Measurements from ENCODE around the gene IL2RG. TPM values are rescaled to one million over a fixed set of nuclear protein-coding genes. Genes with fewer than 3 reads are reported as not detected.

Gene IL2RG
- total and polyA plus RNA-seq, 12 donors, result 0.22 to 7.0 (median 3.5) TPM

DNA sequence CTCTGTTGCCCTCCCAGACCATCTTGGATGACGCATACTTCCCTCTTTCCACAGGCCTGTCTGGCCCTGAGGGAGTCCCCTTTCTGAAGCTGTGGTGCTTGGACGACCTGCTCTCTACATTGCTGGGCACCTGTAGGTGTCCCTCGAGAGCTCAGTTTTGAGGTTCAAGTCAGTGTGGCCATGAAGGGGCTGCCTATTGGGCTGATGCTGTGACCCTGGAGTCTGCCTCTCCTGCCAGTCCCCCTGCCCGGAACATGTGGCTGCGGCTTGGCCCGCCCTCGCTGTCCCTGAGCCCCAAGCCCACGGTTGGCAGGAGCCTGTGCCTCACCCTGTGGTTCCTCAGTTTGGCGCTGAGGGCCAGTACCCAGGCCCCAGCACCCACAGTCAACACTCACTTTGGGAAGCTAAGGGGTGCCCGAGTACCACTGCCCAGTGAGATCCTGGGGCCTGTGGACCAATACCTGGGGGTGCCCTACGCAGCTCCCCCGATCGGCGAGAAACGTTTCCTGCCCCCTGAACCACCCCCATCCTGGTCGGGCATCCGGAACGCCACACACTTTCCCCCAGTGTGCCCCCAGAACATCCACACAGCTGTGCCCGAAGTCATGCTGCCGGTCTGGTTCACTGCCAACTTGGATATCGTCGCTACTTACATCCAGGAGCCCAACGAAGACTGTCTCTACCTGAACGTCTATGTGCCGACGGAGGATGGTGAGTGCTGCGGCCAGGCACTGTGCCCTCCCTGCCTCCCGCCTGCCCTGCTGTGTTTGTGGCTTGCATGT lies 36.3 kb upstream of the IL2RG start:
- WGBS, 4 donors, result 78 to 92% (median 84%) methylated on average over 8 to 28 of the region's 28 CpGs
- H3K27me3 ChIP-seq, result no peaks in the 10 kb centered on the region

GRCh38 chrX:71144651-71145050 lies 33.3 kb upstream of the IL2RG start, which contains the start of gene NLGN3:
Gene NLGN3, plus strand, starts transcription at chrX:71144841. Its CDS starts 2,909 bp downstream, at chrX:71147750.
- H3K4me1 ChIP-seq (replicated peaks in 1 of 2), result peaks cover 0 to 8% of the 10 kb centered on the region in 2 donors
- intact Hi-C loops (cut with DNase I), result no loop called here
- 7 to 48% (median 41%) methylated on average over 1 to 28 of the region's 28 CpGs for WGBS, 4 donors
- TF ChIP-seq POLR2A (IDR thresholded peaks at IDR 0.05), result no peak
- TF ChIP-seq CTCF (IDR thresholded peaks at IDR 0.05), result no peak
- H3K27me3 ChIP-seq, result no peaks in the 10 kb centered on the region
- no peaks in the 10 kb centered on the region for H3K9me3 ChIP-seq (replicated peaks in 1 of 3)
- peak within 1 kb of the TSS in 1 of 4 donors; percentile 45 for H3K4me3 ChIP-seq
- peak in 1 of 7 donors; percentile 17 for DNase-seq
- H3K36me3 ChIP-seq (replicated peaks in 1 of 2), result peaks cover 0 to 24% of the 10 kb centered on the region in 2 donors
- peak within 1 kb of the TSS in 3 of 5 donors; percentile 12 to 63 (median 26) for H3K27ac ChIP-seq

More for the DNA sequence above, 36.3 kb upstream of the IL2RG start:
- no peak for TF ChIP-seq CTCF (IDR thresholded peaks at IDR 0.05)
- TF ChIP-seq POLR2A (IDR thresholded peaks at IDR 0.05), result no peak
- Histone ChIP-seq H3K27ac (no peak overlapping the region), H3K4me1 (replicated peaks in 1 of 2) (peaks cover 0 to 8% of the 10 kb centered on the region in 2 donors), H3K9me3 (replicated peaks in 1 of 3) (no peaks in the 10 kb centered on the region), H3K4me3 (no peak overlapping the region), H3K36me3 (replicated peaks in 1 of 2) (peaks cover 0 to 2% of the 10 kb centered on the region in 2 donors)
- intact Hi-C loops (cut with DNase I), result no loop called here
- no peak for DNase-seq

DNA sequence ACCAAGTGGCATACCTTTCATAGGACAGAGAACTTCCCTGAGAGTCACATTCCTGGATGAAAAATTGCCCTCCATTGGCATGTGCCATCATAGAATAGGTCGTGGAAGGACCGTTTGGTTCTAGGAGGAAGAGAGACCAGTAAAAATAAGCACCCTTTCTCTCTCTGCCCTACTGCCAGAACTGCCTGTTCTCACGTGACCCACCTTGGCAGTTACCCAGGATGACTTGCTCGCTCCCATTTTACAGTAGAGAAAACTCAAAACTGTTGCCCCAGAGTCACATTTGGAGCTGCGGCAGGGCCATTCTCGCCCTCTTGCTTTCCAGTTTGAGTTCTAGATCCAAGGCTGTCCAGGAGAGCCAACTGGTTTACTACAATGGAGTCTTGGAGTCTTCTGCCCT lies 32.1 kb upstream of the IL2RG start:
- intact Hi-C loops (cut with DNase I), result no loop called here
- no peak for TF ChIP-seq POLR2A (IDR thresholded peaks at IDR 0.05)
- DNase-seq, result peak; percentile 59 to 80 (median 73)
- Histone ChIP-seq H3K36me3 (replicated peaks in 1 of 2) (peaks cover 0 to 28% of the 10 kb centered on the region in 2 donors), H3K4me1 (replicated peaks in 1 of 2) (peaks cover 0 to 8% of the 10 kb centered on the region in 2 donors), H3K9me3 (replicated peaks in 1 of 3) (no peaks in the 10 kb centered on the region), H3K4me3 (no peak overlapping the region), H3K27me3 (no peaks in the 10 kb centered on the region), H3K27ac (peak overlapping the region in 3 of 5 donors; percentile 12 to 35 (median 26))
- whole genome bisulfite sequencing, 4 donors, result 39 to 61% (median 44%) methylated on average over 5 to 6 of the region's 6 CpGs

DNA sequence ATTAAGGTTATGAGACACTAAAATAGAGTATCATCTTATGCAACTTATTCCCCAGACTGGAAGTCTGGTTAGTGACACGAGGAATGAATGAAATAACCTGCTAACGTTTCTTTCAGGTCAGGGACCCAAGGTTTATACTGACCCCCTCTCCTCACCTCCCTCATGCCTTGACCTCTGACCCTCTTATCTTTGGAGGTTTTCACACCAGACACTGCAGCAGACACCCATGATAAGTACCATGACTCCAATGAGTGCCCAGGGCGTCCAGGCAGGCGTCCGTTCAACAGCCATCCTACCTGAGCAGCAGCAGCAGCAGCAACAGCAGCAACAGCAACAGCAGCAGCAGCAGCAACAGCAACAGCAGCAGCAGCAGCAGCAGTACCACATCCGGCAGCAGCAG lies 29.1 kb upstream of the IL2RG start:
- intact Hi-C loops (cut with DNase I), result no loop called here
- Histone ChIP-seq H3K27me3 (no peaks in the 10 kb centered on the region), H3K36me3 (replicated peaks in 1 of 2) (peaks cover 0 to 57% of the 10 kb centered on the region in 2 donors)

More for the DNA sequence above, 29.1 kb upstream of the IL2RG start:
- Histone ChIP-seq H3K4me1 (replicated peaks in 1 of 2) (peaks cover 0 to 8% of the 10 kb centered on the region in 2 donors), H3K27ac (no peak overlapping the region), H3K4me3 (no peak overlapping the region), H3K9me3 (replicated peaks in 1 of 3) (no peaks in the 10 kb centered on the region)
- TF ChIP-seq POLR2A (IDR thresholded peaks at IDR 0.05) (no peak), CTCF (IDR thresholded peaks at IDR 0.05) (no peak)
- 46 to 61% (median 60%) methylated on average over 1 to 6 of the region's 6 CpGs for WGBS, 4 donors
- no peak for DNase-seq

All from adrenal gland (tissue), 12 donors.